Esophagus muscularis mucosa (tissue), 4 donors: Measurements from ENCODE around the gene BCAS1. TPM values are rescaled to one million over a fixed set of nuclear protein-coding genes. Genes with fewer than 3 reads are reported as not detected.
A peak's percentile ranks its signal among the peaks of the same experiment; 100 is the strongest.

ENCODE experiments used
- DNase-seq: peaks from one replicate; pipeline ENCODE4 v3.0.0-alpha.2; 2017; ENCODE audit errors: extremely low spot score
- H3K27ac ChIP-seq, 4 donors: fragments of 200-600 bp; sonication (generic); replicated peaks in 1 of 4; 1 replicate in 3 of 4; 2 replicates in 1 of 4; pipeline ENCODE4 v1.5.1; 2016 to 2019; ENCODE audit warnings: mild to moderate bottlenecking in 1 of 4
- H3K27me3 ChIP-seq, 4 donors: fragments of 200-600 bp; sonication (generic); one replicate each; pipeline versions ENCODE4 v1.5.1 to v1.6.0; 2016 to 2019
- H3K36me3 ChIP-seq, 4 donors: fragments of 200-600 bp; sonication (generic); one replicate each; pipeline ENCODE4 v1.5.1; 2016 to 2019
- H3K4me1 ChIP-seq, 4 donors: fragments of 200-600 bp; sonication (generic); one replicate each; pipeline ENCODE4 v1.5.1; 2016 to 2019
- H3K4me3 ChIP-seq, 4 donors: fragments of 200-600 bp; sonication (generic); 1 replicate in 2 of 4; 2 replicates in 2 of 4; pipeline ENCODE4 v1.5.1; 2016 to 2019; ENCODE audit warnings: mild to moderate bottlenecking in 4 of 4, moderate library complexity in 1 of 4
- H3K9me3 ChIP-seq, 4 donors: fragments of 200-600 bp; sonication (generic); 1 replicate in 3 of 4; 2 replicates in 1 of 4; pipeline ENCODE4 v1.5.1; 2016 to 2019
- EP300 ChIP-seq: sonication (generic); formaldehyde crosslinking; IDR thresholded peaks from one replicate; pipeline ENCODE4 v1.6.1; 2017; ENCODE audit warnings: antibody characterized with exemption
- POLR2A ChIP-seq: fragments of 450-650 bp; IDR thresholded peaks from one replicate; pipeline ENCODE4 v1.6.1; 2017; ENCODE audit warnings: antibody characterized with exemption, moderate library complexity, mild to moderate bottlenecking, low read depth
- POLR2AphosphoS5 ChIP-seq, 2 donors: sonication (generic); formaldehyde crosslinking; IDR thresholded peaks; one replicate each; pipeline ENCODE4 v1.6.1; 2017; ENCODE audit warnings: antibody characterized with exemption in 2 of 2
- WGBS: methylation state at CpG from one replicate; pipeline ENCODE4 v1.1.5; 2018; 5-methylcytosine and 5-hydroxymethylcytosine counted together
- intact Hi-C: fragments of 100-400 bp; cut with DNase I; formaldehyde crosslinking; loops from one replicate; pipeline ENCODE4 v1.15.1; 2023
- total RNA-seq, 4 donors: library from RNA; depleted of rRNA; stranded (reverse); fragments of >200 nt; gene quantifications; one replicate each; pipeline versions ENCODE4 v1.1.0 to v1.2.1, GENCODE V29; 2016
- TF ChIP-seq, protein P1 (sequence below), 3 experiments: fragments of 200-600 bp in 2 of 3; fragments of 450-650 bp in 1 of 3; sonication (generic) in 2 of 3; IDR thresholded peaks; one replicate each; pipeline ENCODE4 v1.5.1; 2017 to 2019; ENCODE audit warnings: antibody characterized with exemption in 3 of 3, mild to moderate bottlenecking in 2 of 3, moderate library complexity in 1 of 3

The BCAS1 gene
- total RNA-seq, 4 donors from 2014 or later, result 0.13 to 0.46 TPM; not detected in 2

DNA sequence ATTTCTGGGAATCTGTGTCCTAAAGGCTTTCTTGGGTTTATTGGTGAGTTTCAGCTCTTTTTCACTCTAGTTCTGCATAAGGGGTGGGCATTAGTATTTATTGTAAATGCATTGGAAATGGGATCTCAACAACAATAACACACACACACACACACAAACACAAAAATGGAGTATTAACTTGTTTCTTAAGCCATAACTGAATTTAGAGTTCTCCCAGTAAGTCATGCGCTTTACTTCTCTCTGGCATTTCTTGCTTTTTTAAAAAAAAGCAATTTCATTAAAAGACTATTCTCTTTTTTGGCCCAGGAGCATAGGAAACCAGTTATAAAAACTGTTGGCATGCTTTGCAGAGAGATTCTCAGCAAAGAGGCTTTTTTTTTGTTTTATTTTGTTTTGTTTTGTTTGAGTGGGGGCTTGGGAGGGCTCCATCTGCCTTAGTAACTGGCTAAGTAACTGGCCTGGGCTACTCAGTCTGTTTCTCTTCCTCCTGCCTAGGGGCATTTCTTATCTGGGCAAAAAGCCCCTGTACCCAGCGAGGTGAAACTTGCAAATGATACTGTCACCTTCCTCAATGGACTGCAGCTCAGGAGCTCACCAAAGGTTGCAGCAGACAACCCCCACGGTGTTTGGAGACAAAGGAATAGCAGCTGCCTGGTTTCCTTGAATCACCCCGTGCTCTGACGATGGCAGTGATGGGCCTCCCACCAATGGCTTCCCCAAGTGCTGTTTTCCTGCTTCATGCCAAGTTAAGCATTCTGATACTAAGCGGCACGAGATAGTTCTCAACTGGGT is 128.5 kb downstream of the BCAS1 start:
- DNase-seq, result peak; percentile 64
- Histone ChIP-seq H3K27me3 (no peaks in the 10 kb centered on the region), H3K9me3 (no peaks in the 10 kb centered on the region), H3K27ac (peak overlapping the region in 2 of 4 donors; percentile 59 to 66), H3K4me3 (no peak overlapping the region), H3K36me3 (no peaks in the 10 kb centered on the region), H3K4me1 (peaks cover 28 to 42% (median 35%) of the 10 kb centered on the region in 4 donors)
- intact Hi-C loops, result loop anchor here (5.0 kb wide), 1 partner anchor 365 kb away; no protein-coding TSS in a partner anchor
- TF ChIP-seq EP300, result no peak
- TF ChIP-seq, protein P1, sequence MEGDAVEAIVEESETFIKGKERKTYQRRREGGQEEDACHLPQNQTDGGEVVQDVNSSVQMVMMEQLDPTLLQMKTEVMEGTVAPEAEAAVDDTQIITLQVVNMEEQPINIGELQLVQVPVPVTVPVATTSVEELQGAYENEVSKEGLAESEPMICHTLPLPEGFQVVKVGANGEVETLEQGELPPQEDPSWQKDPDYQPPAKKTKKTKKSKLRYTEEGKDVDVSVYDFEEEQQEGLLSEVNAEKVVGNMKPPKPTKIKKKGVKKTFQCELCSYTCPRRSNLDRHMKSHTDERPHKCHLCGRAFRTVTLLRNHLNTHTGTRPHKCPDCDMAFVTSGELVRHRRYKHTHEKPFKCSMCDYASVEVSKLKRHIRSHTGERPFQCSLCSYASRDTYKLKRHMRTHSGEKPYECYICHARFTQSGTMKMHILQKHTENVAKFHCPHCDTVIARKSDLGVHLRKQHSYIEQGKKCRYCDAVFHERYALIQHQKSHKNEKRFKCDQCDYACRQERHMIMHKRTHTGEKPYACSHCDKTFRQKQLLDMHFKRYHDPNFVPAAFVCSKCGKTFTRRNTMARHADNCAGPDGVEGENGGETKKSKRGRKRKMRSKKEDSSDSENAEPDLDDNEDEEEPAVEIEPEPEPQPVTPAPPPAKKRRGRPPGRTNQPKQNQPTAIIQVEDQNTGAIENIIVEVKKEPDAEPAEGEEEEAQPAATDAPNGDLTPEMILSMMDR (IDR thresholded peaks at IDR 0.05), result no peak
- no peak for TF ChIP-seq POLR2A
- TF ChIP-seq POLR2AphosphoS5 (IDR thresholded peaks at IDR 0.05), result no peak
- 94% methylated on average over 7 of the region's 7 CpGs for WGBS

DNA sequence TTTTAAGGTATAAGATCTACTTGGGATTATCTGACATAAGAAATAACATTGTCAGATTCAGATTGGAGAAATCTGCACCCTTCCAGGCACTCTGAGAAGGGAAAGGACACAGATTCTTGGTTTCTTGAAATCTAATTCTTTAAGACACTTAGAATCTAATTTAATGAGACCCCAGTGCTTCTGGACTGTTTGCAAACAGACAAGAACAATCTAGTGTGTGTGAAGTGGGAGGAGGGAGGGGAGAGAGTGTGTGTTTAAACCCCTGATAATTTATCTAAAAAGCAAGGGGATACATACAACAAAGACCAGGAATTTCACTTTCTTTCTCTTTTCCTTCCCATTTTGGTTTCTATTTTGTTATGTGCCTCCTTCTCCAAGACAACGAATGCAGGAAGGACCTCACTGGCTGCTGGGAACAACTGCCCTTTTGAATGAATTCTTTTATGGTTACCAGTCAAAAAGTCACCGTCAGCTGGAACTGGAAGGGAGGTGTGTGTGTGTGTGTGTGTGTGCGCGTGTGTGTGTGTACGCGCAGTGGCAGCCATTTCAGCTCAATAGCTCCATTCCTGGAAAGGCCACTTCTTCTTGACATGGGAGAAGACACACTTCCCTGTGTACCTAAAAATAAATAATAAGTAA is 129.4 kb downstream of the BCAS1 start:
- Histone ChIP-seq H3K27me3 (no peaks in the 10 kb centered on the region), H3K36me3 (no peaks in the 10 kb centered on the region), H3K27ac (peak overlapping the region; percentile 52 to 66 (median 60)), H3K9me3 (no peaks in the 10 kb centered on the region), H3K4me1 (peaks cover 28 to 42% (median 35%) of the 10 kb centered on the region in 4 donors), H3K4me3 (peak overlapping the region in 2 of 4 donors; percentile 8 to 17)
- intact Hi-C loops, result loop anchor here (5.0 kb wide), 1 partner anchor 364 kb away; no protein-coding TSS in a partner anchor
- WGBS, result 58% methylated on average over 6 of the region's 6 CpGs
- TF ChIP-seq POLR2A (no peak), EP300 (no peak), POLR2AphosphoS5 (IDR thresholded peaks at IDR 0.05) (no peak)
- TF ChIP-seq, protein P1 (IDR thresholded peaks at IDR 0.05), result no peak
- DNase-seq, result peak; percentile 64

DNA sequence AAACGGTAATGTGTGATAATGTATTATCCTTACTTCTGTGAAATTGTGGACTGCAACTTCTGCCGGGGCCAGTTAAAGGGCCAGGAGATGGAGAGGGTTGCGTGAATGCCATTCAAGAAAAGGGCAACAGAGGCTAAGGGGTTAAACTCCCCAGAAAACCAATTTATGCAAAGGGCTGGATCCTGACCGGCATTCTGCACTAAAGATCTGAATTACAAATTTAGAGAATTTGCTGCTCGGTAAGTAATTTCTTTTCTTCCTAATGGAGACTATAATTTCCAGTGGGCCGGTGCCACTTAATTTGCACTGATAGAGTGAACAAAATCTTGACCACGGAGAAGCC is 130.1 kb downstream of the BCAS1 start:
- peaks cover 28 to 44% (median 36%) of the 10 kb centered on the region in 4 donors for H3K4me1 ChIP-seq
- H3K27me3 ChIP-seq, result no peaks in the 10 kb centered on the region
- TF ChIP-seq POLR2A, result no peak
- no peak for TF ChIP-seq EP300
- TF ChIP-seq, protein P1 (IDR thresholded peaks at IDR 0.05), result no peak
- no peak for TF ChIP-seq POLR2AphosphoS5 (IDR thresholded peaks at IDR 0.05)
- peak overlapping the region; percentile 52 to 66 (median 60) for H3K27ac ChIP-seq
- H3K4me3 ChIP-seq, result no peak overlapping the region
- intact Hi-C loops, result loop anchor here (5.0 kb wide), 1 partner anchor 363 kb away; no protein-coding TSS in a partner anchor
- H3K36me3 ChIP-seq, result no peaks in the 10 kb centered on the region
- DNase-seq, result peak; percentile 37
- no peaks in the 10 kb centered on the region for H3K9me3 ChIP-seq
- 48% methylated on average over 7 of the region's 7 CpGs for WGBS

DNA sequence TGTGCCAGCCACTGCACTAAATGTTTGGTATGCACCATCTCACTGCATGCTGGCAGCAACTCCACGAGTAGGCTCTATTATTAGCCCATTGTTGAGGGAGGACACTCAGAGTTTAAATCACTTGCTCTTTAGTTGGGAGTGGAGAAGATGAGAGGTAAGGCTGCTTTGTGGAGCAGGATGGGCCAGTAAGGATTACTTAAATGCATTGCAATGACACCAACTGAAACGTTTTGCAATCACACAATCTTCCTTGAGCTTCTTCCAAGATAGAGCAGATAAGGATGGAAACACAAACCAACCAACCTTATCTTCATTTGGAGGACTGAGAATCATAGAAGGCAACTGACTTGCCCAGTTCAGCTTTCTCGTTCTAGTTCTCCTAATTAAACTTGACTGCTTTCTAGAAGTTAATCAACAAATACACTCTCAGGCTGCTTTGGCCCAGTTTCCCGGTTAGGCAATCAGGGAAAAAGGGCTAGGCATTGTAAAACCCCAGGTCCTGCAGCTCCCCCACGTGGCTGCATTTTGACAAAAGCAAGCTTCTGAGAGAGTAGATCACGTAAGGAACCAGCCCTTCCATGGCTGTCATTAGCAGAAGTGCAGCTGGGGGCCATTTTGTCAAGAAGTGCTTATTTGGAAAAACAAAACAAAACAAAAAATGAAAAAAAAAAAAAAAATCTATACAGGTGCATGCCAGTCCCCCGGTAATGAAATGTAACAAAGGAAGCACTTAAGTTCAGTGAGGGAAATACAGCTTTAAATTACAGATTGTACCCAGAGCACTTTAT is 130.6 kb downstream of the BCAS1 start:
- H3K36me3 ChIP-seq, result no peaks in the 10 kb centered on the region
- intact Hi-C loops, result loop anchor here (5.0 kb wide), 1 partner anchor 362 kb away; no protein-coding TSS in a partner anchor
- H3K27ac ChIP-seq, result peak overlapping the region; percentile 52 to 66 (median 60)
- DNase-seq, result peak; percentile 95
- no peak overlapping the region for H3K4me3 ChIP-seq
- H3K27me3 ChIP-seq, result no peaks in the 10 kb centered on the region
- H3K9me3 ChIP-seq, result no peaks in the 10 kb centered on the region
- TF ChIP-seq, protein P1 (IDR thresholded peaks at IDR 0.05), result peak; percentile 67 to 70 (median 67)
- peak in 1 of 2 donors; percentile 15 for TF ChIP-seq POLR2AphosphoS5 (IDR thresholded peaks at IDR 0.05)
- no peak for TF ChIP-seq EP300
- H3K4me1 ChIP-seq, result peaks cover 30 to 50% (median 41%) of the 10 kb centered on the region in 4 donors
- WGBS, result 14% methylated on average over 7 of the region's 7 CpGs
